Measurements from ENCODE around the gene MAGEB1. TPM values are rescaled to one million over a fixed set of nuclear protein-coding genes. Genes with fewer than 3 reads are reported as not detected.

The MAGEB1 gene
- total RNA-seq = not detected

- Mint-ChIP-seq H3K27me3 (ENCODE audit: low read depth) (no peaks in the 10 kb centered on the region), H3K27ac (no peak within 1 kb of the TSS), H3K4me1 (ENCODE audit: low read depth) (no peaks in the 10 kb centered on the region), H3K9me3 (no peaks in the 10 kb centered on the region), H3K4me3 (no peak within 1 kb of the TSS), H3K36me3 (ENCODE audit: low read depth) (no peaks in the 10 kb centered on the region)
- no peak for DNase-seq
- CTCF ChIA-PET = no interaction called here
- intact Hi-C loops (cut with micrococcal nuclease) = no loop called here
Observed at GRCh38 chrX:30246769-30247489, at the start of gene MAGEB1. TSS of gene MAGEB1 (plus strand) at chrX:30247146. CDS start at chrX:30250494, 3,348 bp downstream.

GRCh38 chrX:30212172-30212571 is 34.8 kb upstream of the MAGEB1 start:
- H3K27ac Mint-ChIP-seq = no peak overlapping the region
- CTCF ChIA-PET = interaction anchor here (0.6 kb wide), 1 partner anchor 409 kb away, joined by 5 read pairs; no protein-coding TSS in a partner anchor
- H3K27me3 Mint-ChIP-seq (ENCODE audit: low read depth) = no peaks in the 10 kb centered on the region
- H3K36me3 Mint-ChIP-seq (ENCODE audit: low read depth) = no peaks in the 10 kb centered on the region
- intact Hi-C loops (cut with micrococcal nuclease) = no loop called here
- no peaks in the 10 kb centered on the region for H3K9me3 Mint-ChIP-seq
- H3K4me3 Mint-ChIP-seq = no peak overlapping the region
- H3K4me1 Mint-ChIP-seq (ENCODE audit: low read depth) = no peaks in the 10 kb centered on the region
- no peak for DNase-seq

- H3K4me1 Mint-ChIP-seq (ENCODE audit: low read depth) = no peaks in the 10 kb centered on the region
- intact Hi-C loops (cut with micrococcal nuclease) = no loop called here
- H3K9me3 Mint-ChIP-seq = no peaks in the 10 kb centered on the region
- CTCF ChIA-PET = no interaction called here
- no peak within 1 kb of the TSS for H3K4me3 Mint-ChIP-seq
- no peaks in the 10 kb centered on the region for H3K27me3 Mint-ChIP-seq (ENCODE audit: low read depth)
- DNase-seq = no peak
- H3K27ac Mint-ChIP-seq = no peak within 1 kb of the TSS
- no peaks in the 10 kb centered on the region for H3K36me3 Mint-ChIP-seq (ENCODE audit: low read depth)
Observed at GRCh38 chrX:30215357-30215843, 31.5 kb upstream of the MAGEB1 start, which contains the start of gene MAGEB2. TSS of gene MAGEB2 (plus strand) at chrX:30215563. CDS start at chrX:30218581, 3,018 bp downstream.

- no peaks in the 10 kb centered on the region for H3K27me3 Mint-ChIP-seq (ENCODE audit: low read depth)
- H3K4me3 Mint-ChIP-seq = no peak overlapping the region
- H3K36me3 Mint-ChIP-seq (ENCODE audit: low read depth) = no peaks in the 10 kb centered on the region
- CTCF ChIA-PET = no interaction called here
- intact Hi-C loops (cut with micrococcal nuclease) = no loop called here
- no peak for DNase-seq
- no peaks in the 10 kb centered on the region for H3K9me3 Mint-ChIP-seq
- H3K27ac Mint-ChIP-seq = no peak overlapping the region
- no peaks in the 10 kb centered on the region for H3K4me1 Mint-ChIP-seq (ENCODE audit: low read depth)
Observed at GRCh38 chrX:30217465-30217864, 29.5 kb upstream of the MAGEB1 start.

GRCh38 chrX:30219372-30219771 is 27.6 kb upstream of the MAGEB1 start:
- no peak for DNase-seq
- H3K4me3 Mint-ChIP-seq = no peak overlapping the region
- no peaks in the 10 kb centered on the region for H3K27me3 Mint-ChIP-seq (ENCODE audit: low read depth)
- H3K9me3 Mint-ChIP-seq = no peaks in the 10 kb centered on the region
- intact Hi-C loops (cut with micrococcal nuclease) = no loop called here
- CTCF ChIA-PET = no interaction called here
- H3K27ac Mint-ChIP-seq = no peak overlapping the region
- no peaks in the 10 kb centered on the region for H3K36me3 Mint-ChIP-seq (ENCODE audit: low read depth)
- H3K4me1 Mint-ChIP-seq (ENCODE audit: low read depth) = no peaks in the 10 kb centered on the region

GRCh38 chrX:30220661-30221060 is 26.3 kb upstream of the MAGEB1 start:
- no peaks in the 10 kb centered on the region for H3K36me3 Mint-ChIP-seq (ENCODE audit: low read depth)
- no peaks in the 10 kb centered on the region for H3K27me3 Mint-ChIP-seq (ENCODE audit: low read depth)
- no peak overlapping the region for H3K27ac Mint-ChIP-seq
- CTCF ChIA-PET = no interaction called here
- no peak overlapping the region for H3K4me3 Mint-ChIP-seq
- no peak for DNase-seq
- intact Hi-C loops (cut with micrococcal nuclease) = no loop called here
- no peaks in the 10 kb centered on the region for H3K9me3 Mint-ChIP-seq
- no peaks in the 10 kb centered on the region for H3K4me1 Mint-ChIP-seq (ENCODE audit: low read depth)

- intact Hi-C loops (cut with micrococcal nuclease) = no loop called here
- H3K36me3 Mint-ChIP-seq (ENCODE audit: low read depth) = no peaks in the 10 kb centered on the region
- CTCF ChIA-PET = no interaction called here
Observed at GRCh38 chrX:30224536-30224935, 22.4 kb upstream of the MAGEB1 start.

GRCh38 chrX:30228526-30228925 is 18.4 kb upstream of the MAGEB1 start:
- CTCF ChIA-PET = no interaction called here
- no peaks in the 10 kb centered on the region for H3K4me1 Mint-ChIP-seq (ENCODE audit: low read depth)
- H3K27ac Mint-ChIP-seq = no peak overlapping the region
- no peak for DNase-seq
- no peaks in the 10 kb centered on the region for H3K9me3 Mint-ChIP-seq
- intact Hi-C loops (cut with micrococcal nuclease) = no loop called here
- no peaks in the 10 kb centered on the region for H3K27me3 Mint-ChIP-seq (ENCODE audit: low read depth)
- H3K36me3 Mint-ChIP-seq (ENCODE audit: low read depth) = no peaks in the 10 kb centered on the region
- H3K4me3 Mint-ChIP-seq = no peak overlapping the region

More at GRCh38 chrX:30224536-30224935, 22.4 kb upstream of the MAGEB1 start:
- DNase-seq = no peak
- Mint-ChIP-seq H3K27ac (no peak overlapping the region), H3K4me3 (no peak overlapping the region), H3K9me3 (no peaks in the 10 kb centered on the region), H3K4me1 (ENCODE audit: low read depth) (no peaks in the 10 kb centered on the region), H3K27me3 (ENCODE audit: low read depth) (no peaks in the 10 kb centered on the region)

- CTCF ChIA-PET = no interaction called here
- no peak for DNase-seq
- Mint-ChIP-seq H3K36me3 (ENCODE audit: low read depth) (no peaks in the 10 kb centered on the region), H3K4me1 (ENCODE audit: low read depth) (no peaks in the 10 kb centered on the region), H3K27me3 (ENCODE audit: low read depth) (no peaks in the 10 kb centered on the region), H3K9me3 (no peaks in the 10 kb centered on the region), H3K27ac (no peak within 1 kb of the TSS), H3K4me3 (no peak within 1 kb of the TSS)
- intact Hi-C loops (cut with micrococcal nuclease) = no loop called here
Observed at GRCh38 chrX:30230395-30230794, 16.6 kb upstream of the MAGEB1 start, which contains the start of gene MAGEB3. TSS of gene MAGEB3 (plus strand) at chrX:30230657. CDS start at chrX:30235925, 5,268 bp downstream.

GRCh38 chrX:30241724-30242415 is 5.1 kb upstream of the MAGEB1 start, which contains the start of gene MAGEB4:
TSS of gene MAGEB4 (plus strand) at chrX:30242000. CDS start at chrX:30242136, 136 bp downstream.
- intact Hi-C loops (cut with micrococcal nuclease) = no loop called here
- Mint-ChIP-seq H3K4me1 (ENCODE audit: low read depth) (no peaks in the 10 kb centered on the region), H3K27ac (no peak within 1 kb of the TSS), H3K4me3 (no peak within 1 kb of the TSS), H3K36me3 (ENCODE audit: low read depth) (no peaks in the 10 kb centered on the region), H3K9me3 (no peaks in the 10 kb centered on the region), H3K27me3 (ENCODE audit: low read depth) (no peaks in the 10 kb centered on the region)
- no peak for DNase-seq
- CTCF ChIA-PET = no interaction called here

- Mint-ChIP-seq H3K4me1 (ENCODE audit: low read depth) (no peaks in the 10 kb centered on the region), H3K9me3 (no peaks in the 10 kb centered on the region), H3K4me3 (no peak overlapping the region), H3K27ac (no peak overlapping the region), H3K36me3 (ENCODE audit: low read depth) (no peaks in the 10 kb centered on the region), H3K27me3 (ENCODE audit: low read depth) (no peaks in the 10 kb centered on the region)
- intact Hi-C loops (cut with micrococcal nuclease) = no loop called here
- no peak for DNase-seq
- CTCF ChIA-PET = no interaction called here
Observed at GRCh38 chrX:30248854-30249253, 1.9 kb downstream of the MAGEB1 start.

- Mint-ChIP-seq H3K27ac (no peak overlapping the region), H3K36me3 (ENCODE audit: low read depth) (no peaks in the 10 kb centered on the region), H3K4me3 (no peak overlapping the region), H3K27me3 (ENCODE audit: low read depth) (no peaks in the 10 kb centered on the region), H3K9me3 (no peaks in the 10 kb centered on the region), H3K4me1 (ENCODE audit: low read depth) (no peaks in the 10 kb centered on the region)
- intact Hi-C loops (cut with micrococcal nuclease) = no loop called here
- CTCF ChIA-PET = no interaction called here
- DNase-seq = no peak
Observed at GRCh38 chrX:30253257-30253656, 6.3 kb downstream of the MAGEB1 start.

GRCh38 chrX:30259927-30260326 is 13.0 kb downstream of the MAGEB1 start:
- Mint-ChIP-seq H3K27ac (no peak overlapping the region), H3K36me3 (ENCODE audit: low read depth) (no peaks in the 10 kb centered on the region), H3K4me3 (no peak overlapping the region), H3K9me3 (no peaks in the 10 kb centered on the region), H3K4me1 (ENCODE audit: low read depth) (no peaks in the 10 kb centered on the region), H3K27me3 (ENCODE audit: low read depth) (no peaks in the 10 kb centered on the region)
- DNase-seq = no peak
- intact Hi-C loops (cut with micrococcal nuclease) = no loop called here
- CTCF ChIA-PET = no interaction called here
